ENCODE results near the gene POU2AF1.

DNA sequence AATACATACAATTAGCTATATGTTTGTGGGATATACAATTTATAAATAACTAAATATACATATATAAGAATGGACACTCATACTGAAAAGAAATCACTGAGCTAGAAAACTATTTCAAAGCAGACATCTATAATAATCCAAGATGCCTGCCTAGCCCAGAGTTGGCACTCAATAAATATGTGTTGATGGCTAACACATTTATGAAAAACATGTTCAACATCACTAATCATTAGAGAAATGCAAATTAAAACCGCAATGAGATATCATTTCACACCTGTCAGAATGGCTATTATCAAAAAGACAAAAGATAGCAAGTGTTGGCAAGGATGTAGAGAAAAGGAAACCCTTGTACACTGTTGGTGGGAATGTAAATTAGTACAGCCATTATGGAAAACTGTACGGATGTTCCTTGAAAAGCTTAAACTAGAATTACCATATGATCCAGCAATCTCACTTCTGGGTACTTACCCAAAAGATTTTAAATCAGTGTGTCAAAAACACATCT is 29.8 kb downstream of the POU2AF1 start:
- TF ChIP-seq POLR2AphosphoS5 (IDR thresholded peaks at IDR 0.05) (no peak), EP300 (IDR thresholded peaks at IDR 0.05) (no peak), POLR2A (IDR thresholded peaks at IDR 0.05) (no peak)
- TF ChIP-seq, protein P1, sequence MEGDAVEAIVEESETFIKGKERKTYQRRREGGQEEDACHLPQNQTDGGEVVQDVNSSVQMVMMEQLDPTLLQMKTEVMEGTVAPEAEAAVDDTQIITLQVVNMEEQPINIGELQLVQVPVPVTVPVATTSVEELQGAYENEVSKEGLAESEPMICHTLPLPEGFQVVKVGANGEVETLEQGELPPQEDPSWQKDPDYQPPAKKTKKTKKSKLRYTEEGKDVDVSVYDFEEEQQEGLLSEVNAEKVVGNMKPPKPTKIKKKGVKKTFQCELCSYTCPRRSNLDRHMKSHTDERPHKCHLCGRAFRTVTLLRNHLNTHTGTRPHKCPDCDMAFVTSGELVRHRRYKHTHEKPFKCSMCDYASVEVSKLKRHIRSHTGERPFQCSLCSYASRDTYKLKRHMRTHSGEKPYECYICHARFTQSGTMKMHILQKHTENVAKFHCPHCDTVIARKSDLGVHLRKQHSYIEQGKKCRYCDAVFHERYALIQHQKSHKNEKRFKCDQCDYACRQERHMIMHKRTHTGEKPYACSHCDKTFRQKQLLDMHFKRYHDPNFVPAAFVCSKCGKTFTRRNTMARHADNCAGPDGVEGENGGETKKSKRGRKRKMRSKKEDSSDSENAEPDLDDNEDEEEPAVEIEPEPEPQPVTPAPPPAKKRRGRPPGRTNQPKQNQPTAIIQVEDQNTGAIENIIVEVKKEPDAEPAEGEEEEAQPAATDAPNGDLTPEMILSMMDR (IDR thresholded peaks at IDR 0.05) = no peak
